Measurements from ENCODE around the gene ZNHIT2.

ZNHIT2 gene

DNA sequence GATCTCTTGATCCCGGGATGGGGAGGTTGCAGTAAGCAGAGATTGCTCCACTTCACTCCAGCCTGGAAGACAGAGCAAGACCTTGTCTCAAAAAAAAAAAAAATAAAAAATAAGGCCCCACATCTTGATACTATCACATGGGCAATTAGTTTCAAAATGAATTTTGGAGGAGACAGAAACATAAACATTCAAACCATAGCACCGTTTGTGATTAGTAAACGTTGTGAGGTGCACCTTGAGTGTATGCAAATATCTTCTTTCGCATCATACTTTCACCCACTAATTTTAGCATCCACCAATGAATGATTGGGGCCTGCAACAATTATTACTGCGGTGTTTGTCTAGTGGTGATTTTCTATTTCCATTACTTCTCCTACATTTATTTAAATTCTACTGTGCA, 41.5 kb upstream of the ZNHIT2 start:
- H3K4me1 ChIP-seq: no peaks in the 10 kb centered on the region
- H3K4me3 ChIP-seq (ENCODE audit: low read depth, low read length): no peak overlapping the region
- no peaks in the 10 kb centered on the region for H3K27me3 ChIP-seq
- no peak for DNase-seq
- no peaks in the 10 kb centered on the region for H3K9me3 ChIP-seq
- TF ChIP-seq, protein P1, sequence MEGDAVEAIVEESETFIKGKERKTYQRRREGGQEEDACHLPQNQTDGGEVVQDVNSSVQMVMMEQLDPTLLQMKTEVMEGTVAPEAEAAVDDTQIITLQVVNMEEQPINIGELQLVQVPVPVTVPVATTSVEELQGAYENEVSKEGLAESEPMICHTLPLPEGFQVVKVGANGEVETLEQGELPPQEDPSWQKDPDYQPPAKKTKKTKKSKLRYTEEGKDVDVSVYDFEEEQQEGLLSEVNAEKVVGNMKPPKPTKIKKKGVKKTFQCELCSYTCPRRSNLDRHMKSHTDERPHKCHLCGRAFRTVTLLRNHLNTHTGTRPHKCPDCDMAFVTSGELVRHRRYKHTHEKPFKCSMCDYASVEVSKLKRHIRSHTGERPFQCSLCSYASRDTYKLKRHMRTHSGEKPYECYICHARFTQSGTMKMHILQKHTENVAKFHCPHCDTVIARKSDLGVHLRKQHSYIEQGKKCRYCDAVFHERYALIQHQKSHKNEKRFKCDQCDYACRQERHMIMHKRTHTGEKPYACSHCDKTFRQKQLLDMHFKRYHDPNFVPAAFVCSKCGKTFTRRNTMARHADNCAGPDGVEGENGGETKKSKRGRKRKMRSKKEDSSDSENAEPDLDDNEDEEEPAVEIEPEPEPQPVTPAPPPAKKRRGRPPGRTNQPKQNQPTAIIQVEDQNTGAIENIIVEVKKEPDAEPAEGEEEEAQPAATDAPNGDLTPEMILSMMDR (IDR thresholded peaks at IDR 0.05; ENCODE audit: low read depth, low read length): no peak
- H3K36me3 ChIP-seq: no peaks in the 10 kb centered on the region

DNA sequence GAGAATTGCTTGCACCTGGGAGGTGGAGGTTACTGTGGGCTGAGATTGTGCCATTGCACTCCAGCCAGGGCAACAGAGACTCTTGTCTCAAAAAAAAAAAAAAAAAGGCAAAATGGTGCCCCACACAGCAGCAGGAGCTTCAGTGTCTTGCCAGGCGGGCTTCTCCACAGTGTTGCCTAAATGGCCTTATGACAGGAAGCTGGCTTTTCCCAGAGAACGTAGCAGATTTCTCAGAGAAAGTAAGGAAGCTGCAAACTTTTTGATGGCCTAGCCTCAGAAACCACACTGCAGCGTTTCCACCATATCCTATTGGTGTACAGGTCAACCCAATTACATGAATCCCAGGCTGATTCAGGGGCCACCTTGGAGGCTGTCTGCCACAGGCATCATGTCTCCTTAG, 39.8 kb upstream of the ZNHIT2 start:
- H3K9me3 ChIP-seq: no peaks in the 10 kb centered on the region
- H3K4me1 ChIP-seq: no peaks in the 10 kb centered on the region
- H3K27me3 ChIP-seq: no peaks in the 10 kb centered on the region
- no peak overlapping the region for H3K4me3 ChIP-seq (ENCODE audit: low read depth, low read length)
- H3K36me3 ChIP-seq: no peaks in the 10 kb centered on the region
- TF ChIP-seq, protein P1 (IDR thresholded peaks at IDR 0.05; ENCODE audit: low read depth, low read length): no peak
- DNase-seq: no peak

DNA sequence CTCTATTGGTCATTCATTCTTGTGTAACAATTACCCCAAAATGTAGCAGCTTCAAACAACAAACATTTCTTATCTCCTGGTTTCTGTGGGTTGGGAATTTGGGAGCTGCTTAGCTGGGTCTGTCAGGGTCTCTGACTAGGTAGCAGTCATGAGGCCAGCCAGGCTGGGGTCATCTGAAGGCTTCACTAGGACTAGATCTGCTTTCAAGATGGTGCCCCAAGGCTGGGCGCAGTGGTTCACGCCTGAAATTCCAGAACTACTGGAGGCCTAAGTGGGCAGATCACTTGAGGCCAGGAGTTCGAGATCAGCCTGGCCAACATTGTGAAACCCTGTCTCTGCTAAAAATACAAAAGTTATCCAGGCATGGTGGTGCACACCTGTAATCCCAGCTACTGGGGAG, 39.4 kb upstream of the ZNHIT2 start:
- Histone ChIP-seq H3K4me1 (no peaks in the 10 kb centered on the region), H3K27me3 (no peaks in the 10 kb centered on the region), H3K36me3 (no peaks in the 10 kb centered on the region), H3K9me3 (no peaks in the 10 kb centered on the region), H3K4me3 (ENCODE audit: low read depth, low read length) (no peak overlapping the region)
- DNase-seq: no peak
- TF ChIP-seq, protein P1 (IDR thresholded peaks at IDR 0.05; ENCODE audit: low read depth, low read length): no peak

DNA sequence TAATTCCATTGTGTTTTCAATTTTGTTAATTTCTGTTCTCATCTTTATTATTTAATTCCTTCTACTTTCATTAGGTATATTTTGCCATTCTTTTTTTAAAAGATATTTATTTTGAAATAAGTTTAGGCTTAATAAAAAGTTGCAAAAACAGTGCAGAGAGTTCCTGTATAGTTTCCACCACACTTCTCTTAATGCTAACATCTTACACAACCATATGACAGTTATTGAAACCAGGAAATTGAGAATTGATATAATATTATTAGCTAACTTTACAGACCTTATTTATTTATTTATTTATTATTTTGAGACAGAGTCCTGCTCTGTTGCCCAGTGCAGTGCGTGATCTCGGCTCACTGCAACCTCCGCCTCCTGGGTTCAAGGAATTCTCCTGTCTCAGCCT, 38.8 kb upstream of the ZNHIT2 start:
- Histone ChIP-seq H3K4me1 (no peaks in the 10 kb centered on the region), H3K4me3 (ENCODE audit: low read depth, low read length) (no peak overlapping the region), H3K36me3 (no peaks in the 10 kb centered on the region), H3K9me3 (no peaks in the 10 kb centered on the region), H3K27me3 (no peaks in the 10 kb centered on the region)
- TF ChIP-seq, protein P1 (IDR thresholded peaks at IDR 0.05; ENCODE audit: low read depth, low read length): no peak
- no peak for DNase-seq

DNA sequence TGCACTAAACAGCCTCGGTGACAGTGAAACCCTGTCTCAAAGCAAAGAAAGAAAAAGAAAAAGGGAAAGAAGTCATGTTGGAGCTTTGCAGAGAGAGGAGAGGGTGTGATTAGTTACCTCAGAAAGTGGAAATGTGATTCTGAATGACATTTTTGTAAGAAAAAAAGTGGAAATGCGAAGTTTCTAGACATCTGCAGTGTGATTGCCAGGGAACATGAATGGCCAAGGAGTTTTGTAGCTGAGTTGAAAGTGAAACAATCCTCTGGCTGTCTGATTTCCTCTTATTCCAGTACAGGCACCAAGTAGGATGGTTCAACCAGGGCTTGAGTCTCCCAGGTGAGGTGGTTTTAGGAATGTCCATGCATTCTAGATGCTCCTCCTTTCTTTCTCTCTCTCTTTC, 34.6 kb upstream of the ZNHIT2 start:
- DNase-seq: no peak
- no peaks in the 10 kb centered on the region for H3K9me3 ChIP-seq
- no peaks in the 10 kb centered on the region for H3K36me3 ChIP-seq
- TF ChIP-seq, protein P1 (IDR thresholded peaks at IDR 0.05; ENCODE audit: low read depth, low read length): no peak
- H3K4me1 ChIP-seq: no peaks in the 10 kb centered on the region
- no peaks in the 10 kb centered on the region for H3K27me3 ChIP-seq
- no peak overlapping the region for H3K4me3 ChIP-seq (ENCODE audit: low read depth, low read length)

DNA sequence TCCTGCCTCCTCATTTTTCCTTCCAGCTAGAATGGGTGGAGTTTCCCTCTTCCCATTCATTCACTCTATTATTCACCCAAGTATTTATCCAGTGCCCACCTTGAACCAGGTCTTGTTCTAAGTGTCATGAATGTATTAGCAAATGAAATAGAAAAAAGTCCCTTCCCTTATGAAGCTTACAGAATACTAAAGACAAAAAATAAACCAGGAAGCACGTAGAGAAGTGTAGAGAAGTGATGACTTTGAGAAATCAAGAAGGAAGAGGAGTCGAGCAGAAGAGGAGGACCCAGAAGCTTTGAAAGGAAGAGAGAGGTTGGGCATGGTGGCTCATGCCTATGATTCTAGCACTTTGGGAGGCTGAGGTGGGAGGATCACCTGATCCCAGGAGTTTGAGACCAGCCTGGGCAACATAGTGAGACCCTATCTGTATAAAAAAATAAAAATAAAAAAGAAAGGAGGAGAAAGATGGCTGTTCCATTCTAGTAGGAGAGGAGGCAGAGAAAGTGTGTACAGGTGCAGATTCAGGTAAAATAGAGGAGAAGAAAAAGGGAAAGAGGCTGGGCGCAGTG, 33.9 kb upstream of the ZNHIT2 start:
- Histone ChIP-seq H3K36me3 (no peaks in the 10 kb centered on the region), H3K27me3 (no peaks in the 10 kb centered on the region), H3K4me3 (ENCODE audit: low read depth, low read length) (no peak overlapping the region), H3K9me3 (no peaks in the 10 kb centered on the region), H3K4me1 (no peaks in the 10 kb centered on the region)
- DNase-seq: no peak
- TF ChIP-seq, protein P1 (IDR thresholded peaks at IDR 0.05; ENCODE audit: low read depth, low read length): no peak

Data from BE2C (cell line).